LNCAP (cell line): ENCODE results near the gene GPR55.

ENCODE experiments used
- TF ChIP-seq, protein P1 (sequence below): fragments of 450-650 bp; IDR thresholded peaks from 2 replicates; pipeline ENCODE4 v1.5.1; 2017; ENCODE audit warnings: mild to moderate bottlenecking

GPR55 gene

DNA sequence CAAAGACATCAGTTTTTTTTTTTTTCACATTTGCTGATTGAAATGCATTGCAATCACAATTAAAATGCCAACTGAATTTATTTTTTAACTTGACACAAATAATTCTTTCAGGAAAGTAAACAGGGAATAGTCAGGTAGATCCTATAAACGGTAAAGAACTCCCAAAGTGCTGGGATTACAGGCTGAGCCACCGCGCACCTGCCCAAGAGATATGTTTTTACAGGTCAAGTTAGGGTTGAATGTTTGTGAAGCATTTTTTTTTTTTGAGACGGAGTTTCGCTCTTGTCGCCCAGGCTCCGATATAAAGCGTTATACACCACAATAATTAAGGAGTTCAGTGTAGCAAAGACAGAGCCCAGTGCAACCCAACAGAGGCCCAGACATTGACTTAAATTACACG lies 45.2 kb downstream of the GPR55 start:
- TF ChIP-seq, protein P1, sequence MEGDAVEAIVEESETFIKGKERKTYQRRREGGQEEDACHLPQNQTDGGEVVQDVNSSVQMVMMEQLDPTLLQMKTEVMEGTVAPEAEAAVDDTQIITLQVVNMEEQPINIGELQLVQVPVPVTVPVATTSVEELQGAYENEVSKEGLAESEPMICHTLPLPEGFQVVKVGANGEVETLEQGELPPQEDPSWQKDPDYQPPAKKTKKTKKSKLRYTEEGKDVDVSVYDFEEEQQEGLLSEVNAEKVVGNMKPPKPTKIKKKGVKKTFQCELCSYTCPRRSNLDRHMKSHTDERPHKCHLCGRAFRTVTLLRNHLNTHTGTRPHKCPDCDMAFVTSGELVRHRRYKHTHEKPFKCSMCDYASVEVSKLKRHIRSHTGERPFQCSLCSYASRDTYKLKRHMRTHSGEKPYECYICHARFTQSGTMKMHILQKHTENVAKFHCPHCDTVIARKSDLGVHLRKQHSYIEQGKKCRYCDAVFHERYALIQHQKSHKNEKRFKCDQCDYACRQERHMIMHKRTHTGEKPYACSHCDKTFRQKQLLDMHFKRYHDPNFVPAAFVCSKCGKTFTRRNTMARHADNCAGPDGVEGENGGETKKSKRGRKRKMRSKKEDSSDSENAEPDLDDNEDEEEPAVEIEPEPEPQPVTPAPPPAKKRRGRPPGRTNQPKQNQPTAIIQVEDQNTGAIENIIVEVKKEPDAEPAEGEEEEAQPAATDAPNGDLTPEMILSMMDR = no peak

DNA sequence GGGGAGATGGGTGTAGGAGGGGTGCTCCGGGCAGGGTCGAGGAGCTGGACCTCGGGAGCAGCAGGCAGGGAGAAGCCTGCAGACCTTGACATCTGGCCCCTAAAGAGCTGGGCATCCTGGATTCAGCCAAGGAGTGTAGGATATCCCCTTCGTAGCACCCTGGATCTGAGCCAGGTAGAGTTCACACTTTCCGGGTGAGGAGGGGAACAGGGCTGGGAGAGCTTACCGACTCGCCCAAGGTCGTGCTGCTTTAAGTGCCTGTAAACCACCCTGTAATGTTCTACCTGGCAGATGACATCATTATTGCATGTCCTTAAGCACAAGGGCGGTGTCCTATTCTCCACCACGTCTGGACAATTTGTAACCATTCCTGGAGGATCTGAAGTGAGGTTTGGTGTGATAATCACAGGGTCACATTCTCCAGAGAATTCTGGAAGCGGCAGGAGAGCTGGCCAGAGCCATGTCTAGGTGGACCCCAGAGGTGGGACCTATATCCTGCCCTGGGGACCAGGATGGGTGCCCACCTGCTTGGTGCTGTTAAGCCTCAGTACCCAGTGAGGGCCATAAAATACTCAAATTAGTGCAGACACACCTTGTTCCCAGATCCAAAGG lies 45.7 kb downstream of the GPR55 start:
- TF ChIP-seq, protein P1 = no peak

DNA sequence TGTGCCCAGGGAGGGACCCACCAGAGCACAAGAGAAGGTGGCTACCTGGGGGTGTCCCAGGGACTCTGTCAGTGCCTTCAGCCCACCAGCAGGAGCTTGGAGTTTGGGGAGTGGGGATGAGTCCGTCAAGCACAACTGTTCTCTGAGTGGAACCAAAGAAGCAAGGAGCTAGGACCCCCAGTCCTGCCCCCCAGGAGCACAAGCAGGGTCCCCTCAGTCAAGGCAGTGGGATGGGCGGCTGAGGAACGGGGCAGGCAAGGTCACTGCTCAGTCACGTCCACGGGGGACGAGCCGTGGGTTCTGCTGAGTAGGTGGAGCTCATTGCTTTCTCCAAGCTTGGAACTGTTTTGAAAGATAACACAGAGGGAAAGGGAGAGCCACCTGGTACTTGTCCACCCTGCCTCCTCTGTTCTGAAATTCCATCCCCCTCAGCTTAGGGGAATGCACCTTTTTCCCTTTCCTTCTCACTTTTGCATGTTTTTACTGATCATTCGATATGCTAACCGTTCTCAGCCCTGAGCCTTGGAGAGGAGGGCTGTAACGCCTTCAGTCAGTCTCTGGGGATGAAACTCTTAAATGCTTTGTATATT lies 46.3 kb downstream of the GPR55 start:
- TF ChIP-seq, protein P1 = no peak

DNA sequence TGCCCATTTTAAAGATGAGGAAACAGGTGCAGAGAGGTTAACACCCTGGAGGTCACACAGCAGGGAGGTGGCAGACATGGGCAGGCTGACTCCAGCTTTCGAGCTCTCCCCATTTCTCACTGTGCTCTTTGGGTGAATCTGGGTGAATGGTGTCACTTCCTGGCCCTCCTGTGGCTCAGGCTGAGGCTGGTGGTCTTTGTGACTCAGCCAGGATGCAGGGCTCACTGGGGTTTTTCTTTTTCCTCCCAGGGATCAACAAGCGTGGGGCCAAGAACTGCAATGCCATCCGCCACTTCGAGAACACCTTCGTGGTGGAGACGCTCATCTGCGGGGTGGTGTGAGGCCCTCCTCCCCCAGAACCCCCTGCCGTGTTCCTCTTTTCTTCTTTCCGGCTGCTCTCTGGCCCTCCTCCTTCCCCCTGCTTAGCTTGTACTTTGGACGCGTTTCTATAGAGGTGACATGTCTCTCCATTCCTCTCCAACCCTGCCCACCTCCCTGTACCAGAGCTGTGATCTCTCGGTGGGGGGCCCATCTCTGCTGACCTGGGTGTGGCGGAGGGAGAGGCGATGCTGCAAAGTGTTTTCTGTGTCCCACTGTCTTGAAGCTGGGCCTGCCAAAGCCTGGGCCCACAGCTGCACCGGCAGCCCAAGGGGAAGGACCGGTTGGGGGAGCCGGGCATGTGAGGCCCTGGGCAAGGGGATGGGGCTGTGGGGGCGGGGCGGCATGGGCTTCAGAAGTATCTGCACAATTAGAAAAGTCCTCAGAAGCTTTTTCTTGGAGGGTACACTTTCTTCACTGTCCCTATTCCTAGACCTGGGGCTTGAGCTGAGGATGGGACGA lies 47.1 kb downstream of the GPR55 start:
- TF ChIP-seq, protein P1 = no peak

DNA sequence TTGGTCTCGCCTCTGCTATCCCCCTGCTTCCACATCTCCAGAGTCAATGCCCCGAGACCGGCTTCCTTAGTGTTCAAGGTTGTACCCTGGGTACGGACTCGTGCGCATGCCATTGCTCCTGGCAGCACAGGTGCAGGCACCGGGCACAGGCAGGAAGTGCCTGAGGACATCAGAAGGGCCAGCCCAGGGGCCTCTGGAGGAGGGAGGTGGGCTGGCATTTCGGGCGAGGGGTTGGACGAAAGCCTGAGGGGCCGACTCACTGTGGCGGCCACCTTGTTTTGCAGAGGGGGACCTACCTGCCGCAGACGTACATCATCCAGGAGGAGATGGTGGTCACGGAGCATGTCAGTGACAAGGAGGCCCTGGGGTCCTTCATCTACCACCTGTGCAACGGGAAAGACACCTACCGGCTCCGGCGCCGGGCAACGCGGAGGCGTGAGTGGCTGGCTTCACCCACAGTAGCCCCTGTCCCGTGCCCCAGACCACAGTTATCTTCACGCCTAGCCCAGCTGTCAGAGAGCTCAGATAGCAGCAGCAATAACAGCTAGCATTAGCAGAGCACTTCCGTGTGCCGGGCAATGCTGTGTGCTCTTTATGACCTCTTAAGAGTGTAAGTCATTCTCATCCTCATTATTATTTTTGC lies 47.8 kb downstream of the GPR55 start:
- TF ChIP-seq, protein P1 = no peak

DNA sequence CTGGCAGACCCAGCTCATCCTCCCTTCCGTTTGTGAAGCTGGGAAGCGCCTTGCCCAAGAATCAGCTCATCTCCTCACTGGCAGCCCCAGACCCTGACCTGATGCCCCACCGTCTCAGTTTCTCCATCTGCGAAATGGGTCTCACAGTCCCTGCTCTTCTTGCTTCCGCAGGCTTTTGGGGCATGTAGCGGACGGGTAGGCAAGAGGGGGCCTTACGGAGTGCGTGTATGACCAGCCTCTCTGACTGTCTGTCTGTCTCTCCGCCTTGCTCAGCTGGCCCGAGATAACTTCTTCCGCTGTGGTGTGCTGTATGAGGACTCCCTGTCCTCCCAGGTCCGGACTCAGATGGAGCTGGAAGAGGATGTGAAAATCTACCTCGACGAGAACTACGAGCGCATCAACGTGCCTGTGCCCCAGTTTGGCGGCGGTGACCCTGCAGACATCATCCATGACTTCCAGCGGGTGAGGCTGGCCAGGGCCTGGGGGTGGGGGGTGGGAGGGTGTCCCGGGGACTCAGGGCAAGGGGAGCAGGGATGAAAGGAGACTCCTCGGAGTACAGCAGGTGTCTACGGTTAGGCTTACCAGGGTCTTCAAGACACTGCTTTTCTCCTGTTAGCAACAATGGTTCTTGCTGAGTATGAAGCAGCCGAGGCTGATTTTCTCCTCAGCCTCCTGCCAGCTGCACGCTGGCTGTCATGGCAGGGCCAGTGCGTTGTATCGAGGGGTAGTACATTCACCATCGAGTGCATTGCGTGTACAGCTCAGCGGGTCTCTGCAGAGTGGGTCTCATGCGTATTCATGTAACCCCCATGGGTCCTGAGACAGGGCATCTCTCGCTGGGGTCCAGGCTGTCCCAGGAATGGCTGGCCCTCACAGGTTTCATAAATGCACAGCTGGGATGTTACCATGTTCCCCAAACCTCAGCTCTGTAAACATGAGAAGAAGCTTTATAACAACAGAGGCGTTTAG lies 49.4 kb downstream of the GPR55 start:
- TF ChIP-seq, protein P1 = no peak
